ENCODE data around the gene MTHFD1. TPM values are rescaled to one million over a fixed set of nuclear protein-coding genes. Genes with fewer than 3 reads are reported as not detected.
A peak's percentile ranks its signal among the peaks of the same experiment; 100 is the strongest.

MTHFD1 gene
- polyA plus RNA-seq, 1 of the 3 experiments (the other 2 are of a cell fraction): 31.0 TPM

GRCh38 chr14:64412237-64412636, 24.1 kb downstream of the MTHFD1 start:
- WGBS (ENCODE audit: low lambda C conversion rate): 100% methylated on average over 1 of the region's 1 CpG
- CTCF ChIA-PET: interaction anchor here (2.9 kb wide), 1 partner anchor 18 kb away, joined by 16 read pairs; no protein-coding TSS in a partner anchor

GRCh38 chr14:64416348-64416932, 28.3 kb downstream of the MTHFD1 start:
- peaks cover 20 to 22% of the 10 kb centered on the region in 2 experiments for H3K36me3 ChIP-seq (replicated peaks in 1 of 2; ENCODE audit: control insufficient read depth in 1 of 2, insufficient read depth in 2 of 2, low read length in 1 of 2)
- TF ChIP-seq NFIC (IDR thresholded peaks at IDR 0.05; ENCODE audit: borderline replicate concordance): no peak
- no peak for TF ChIP-seq FOXJ3 (CRISPR knock-in tag; IDR thresholded peaks at IDR 0.05)
- no peak for TF ChIP-seq RAD21 (IDR thresholded peaks at IDR 0.05; ENCODE audit: low read length)
- no peak for TF ChIP-seq MXI1 (IDR thresholded peaks at IDR 0.05; ENCODE audit: low read depth, low read length)
- no peak for TF ChIP-seq RFX5 (IDR thresholded peaks at IDR 0.05; ENCODE audit: low read length)
- no peak for TF ChIP-seq EP300 (IDR thresholded peaks at IDR 0.05; ENCODE audit: borderline replicate concordance in 1 of 2, low read depth in 1 of 2, low read length in 1 of 2)
- TF ChIP-seq YY1 (IDR thresholded peaks at IDR 0.05; ENCODE audit: low read depth): no peak
- no peak for TF ChIP-seq POLR2AphosphoS5 (IDR thresholded peaks at IDR 0.05; ENCODE audit: low read depth, low read length)
- no peak for TF ChIP-seq ELF1 (IDR thresholded peaks at IDR 0.05)
- no peak for TF ChIP-seq RCOR1 (IDR thresholded peaks at IDR 0.05; ENCODE audit: low read length)
- no peaks in the 10 kb centered on the region for H3K9me3 ChIP-seq
- no peaks in the 10 kb centered on the region for H3K9me2 ChIP-seq
- H3K27me3 ChIP-seq (ENCODE audit: insufficient read depth): no peaks in the 10 kb centered on the region
- no peaks in the 10 kb centered on the region for H3K79me2 ChIP-seq (ENCODE audit: insufficient read depth)
- H3K4me1 ChIP-seq (ENCODE audit: control insufficient read depth in 1 of 2, insufficient read depth in 2 of 2, low read depth in 1 of 2, low read length in 1 of 2): peaks cover 0 to 10% of the 10 kb centered on the region in 2 experiments; a peak in 2 of 4 replicates
- DNase-seq: no peak
- H3K9ac ChIP-seq: no peak overlapping the region
- H3F3A ChIP-seq (replicated peaks; ENCODE audit: insufficient read depth): peaks cover 20% of the 10 kb centered on the region
- no peak overlapping the region for H3K4me2 ChIP-seq
- POLR2A ChIA-PET: no interaction called here
- CTCF ChIA-PET: interaction anchor here (9.4 kb wide), 1 partner anchor 14 kb away, joined by 84 read pairs; no protein-coding TSS in a partner anchor
- no peaks in the 10 kb centered on the region for H4K20me1 ChIP-seq (ENCODE audit: insufficient read depth)
- H3K27ac ChIP-seq (ENCODE audit: low read depth in 2 of 2, low read length in 1 of 2): peak overlapping the region in 1 of 2 experiments; percentile 37; a peak in 2 of 4 replicates
- H2AFZ ChIP-seq (ENCODE audit: low read depth): no peak overlapping the region
- no peak overlapping the region for H3K4me3 ChIP-seq (ENCODE audit: low read depth in 2 of 2, low read length in 1 of 2)
- WGBS (ENCODE audit: low lambda C conversion rate): 77% methylated on average over 3 of the region's 3 CpGs

More at GRCh38 chr14:64412237-64412636, 24.1 kb downstream of the MTHFD1 start:
- Histone ChIP-seq H3K4me2 (no peak overlapping the region), H3K27me3 (ENCODE audit: insufficient read depth) (no peaks in the 10 kb centered on the region), H3K79me2 (ENCODE audit: insufficient read depth) (peaks cover 3% of the 10 kb centered on the region; the same call in 1 of the 2 replicates), H3K9me3 (no peaks in the 10 kb centered on the region), H3K9ac (no peak overlapping the region), H3K27ac (ENCODE audit: low read depth in 2 of 2, low read length in 1 of 2) (no peak overlapping the region), H2AFZ (ENCODE audit: low read depth) (no peak overlapping the region), H3K4me3 (ENCODE audit: low read depth in 2 of 2, low read length in 1 of 2) (no peak overlapping the region), H3K9me2 (no peaks in the 10 kb centered on the region), H4K20me1 (ENCODE audit: insufficient read depth) (no peaks in the 10 kb centered on the region), H3F3A (replicated peaks; ENCODE audit: insufficient read depth) (peaks cover 5% of the 10 kb centered on the region), H3K4me1 (ENCODE audit: control insufficient read depth in 1 of 2, insufficient read depth in 2 of 2, low read depth in 1 of 2, low read length in 1 of 2) (no peaks in the 10 kb centered on the region), H3K36me3 (replicated peaks in 1 of 2; ENCODE audit: control insufficient read depth in 1 of 2, insufficient read depth in 2 of 2, low read length in 1 of 2) (peaks cover 18 to 22% of the 10 kb centered on the region in 2 experiments)
- no peak for DNase-seq
- POLR2A ChIA-PET: no interaction called here
- TF ChIP-seq FOXM1 (IDR thresholded peaks at IDR 0.05; ENCODE audit: low read depth): no peak

GRCh38 chr14:64417055-64417770, 29.1 kb downstream of the MTHFD1 start:
- DNase-seq: no peak
- peaks cover 20 to 24% of the 10 kb centered on the region in 2 experiments for H3K36me3 ChIP-seq (replicated peaks in 1 of 2; ENCODE audit: control insufficient read depth in 1 of 2, insufficient read depth in 2 of 2, low read length in 1 of 2)
- TF ChIP-seq REST (IDR thresholded peaks at IDR 0.05; ENCODE audit: low read depth, low read length): 0 out of 2 replicates have a peak, but pooled peaks have one; percentile 26
- peak; percentile 51; the same call in 1 of the 2 replicates for TF ChIP-seq NFIC (IDR thresholded peaks at IDR 0.05; ENCODE audit: borderline replicate concordance)
- peak; percentile 54; the same call in 1 of the 2 replicates for TF ChIP-seq JUND (IDR thresholded peaks at IDR 0.05)
- no peak for TF ChIP-seq MEF2A (IDR thresholded peaks at IDR 0.05; ENCODE audit: borderline replicate concordance, low read depth)
- no peak for TF ChIP-seq FOXM1 (IDR thresholded peaks at IDR 0.05; ENCODE audit: low read depth)
- TF ChIP-seq TCF12 (IDR thresholded peaks at IDR 0.05): peak; percentile 36
- peak; percentile 27; the same call in 1 of the 2 replicates for TF ChIP-seq MAX (IDR thresholded peaks at IDR 0.05; ENCODE audit: low read depth)
- TF ChIP-seq FOSL2 (IDR thresholded peaks at IDR 0.05; ENCODE audit: borderline replicate concordance, low read depth): peak; percentile 41; the same call in 1 of the 2 replicates

More at GRCh38 chr14:64417055-64417770, 29.1 kb downstream of the MTHFD1 start:
- POLR2A ChIA-PET: no interaction called here
- Histone ChIP-seq H4K20me1 (ENCODE audit: insufficient read depth) (no peaks in the 10 kb centered on the region), H3K79me2 (ENCODE audit: insufficient read depth) (no peaks in the 10 kb centered on the region), H3K4me1 (ENCODE audit: control insufficient read depth in 1 of 2, insufficient read depth in 2 of 2, low read depth in 1 of 2, low read length in 1 of 2) (peaks cover 0 to 10% of the 10 kb centered on the region in 2 experiments; a peak in 2 of 4 replicates), H3K4me3 (ENCODE audit: low read depth in 2 of 2, low read length in 1 of 2) (no peak overlapping the region), H3K9me3 (no peaks in the 10 kb centered on the region), H3F3A (replicated peaks; ENCODE audit: insufficient read depth) (peaks cover 20% of the 10 kb centered on the region), H3K27me3 (ENCODE audit: insufficient read depth) (no peaks in the 10 kb centered on the region), H3K9me2 (no peaks in the 10 kb centered on the region), H3K27ac (ENCODE audit: low read depth in 2 of 2, low read length in 1 of 2) (peak overlapping the region in 1 of 2 experiments; percentile 37; a peak in 2 of 4 replicates), H3K4me2 (no peak overlapping the region), H2AFZ (ENCODE audit: low read depth) (no peak overlapping the region), H3K9ac (no peak overlapping the region)
- CTCF ChIA-PET: interaction anchor here (0.8 to 9.4 kb wide), 2 partner anchors 13 to 73 kb away, joined by 3 to 84 read pairs; no protein-coding TSS in a partner anchor
- WGBS (ENCODE audit: low lambda C conversion rate): 66% methylated on average over 5 of the region's 5 CpGs

All from SK-N-SH (cell line).